Limb (tissue), 2 donors: ENCODE results near the gene SP140.
"Not testable (repeated sequence)": the region's sequence is repeated elsewhere in the genome, so short reads cannot be mapped to it uniquely, and the experiment has no call there.

ENCODE experiments used
- DNase-seq, 2 donors: peaks; one replicate each; pipeline ENCODE4 v3.0.0-alpha.2; 2016; ENCODE audit errors: extremely low spot score in 2 of 2

SP140 gene

GRCh38 chr2:230224458-230224857, 1.1 kb upstream of the SP140 start:
- no peak for DNase-seq

- DNase-seq, result no peak
These were observed 565 bp downstream of the SP140 start for GRCh38 chr2:230226051-230226551.

GRCh38 chr2:230227216-230227615, 1.7 kb downstream of the SP140 start:
- DNase-seq, result no peak

GRCh38 chr2:230230087-230230486, 4.6 kb downstream of the SP140 start:
- DNase-seq, result no peak

GRCh38 chr2:230230496-230231200, 5.1 kb downstream of the SP140 start:
- DNase-seq, result no peak

GRCh38 chr2:230231251-230231650, 5.7 kb downstream of the SP140 start:
- no peak for DNase-seq

GRCh38 chr2:230234122-230234722, 8.7 kb downstream of the SP140 start:
- no peak for DNase-seq

- DNase-seq, result no peak
These were observed 9.3 kb downstream of the SP140 start for GRCh38 chr2:230234845-230235244.

GRCh38 chr2:230244211-230244610, 18.7 kb downstream of the SP140 start:
- no peak for DNase-seq

- DNase-seq, result no peak
These were observed 20.7 kb downstream of the SP140 start for GRCh38 chr2:230246206-230246605.

GRCh38 chr2:230250231-230250630, 24.7 kb downstream of the SP140 start:
- no peak for DNase-seq

- no peak for DNase-seq
These were observed 28.8 kb downstream of the SP140 start for GRCh38 chr2:230254152-230254881.

- no peak for DNase-seq
These were observed 31.3 kb downstream of the SP140 start for GRCh38 chr2:230256733-230257332.

- no peak for DNase-seq
These were observed 32.9 kb downstream of the SP140 start for GRCh38 chr2:230258483-230258882.

GRCh38 chr2:230262246-230262645, 36.7 kb downstream of the SP140 start:
- DNase-seq, result no peak

GRCh38 chr2:230264945-230265344, 39.4 kb downstream of the SP140 start:
- not testable (repeated sequence) for DNase-seq

- DNase-seq, result no peak
These were observed 41.1 kb downstream of the SP140 start for GRCh38 chr2:230266638-230267037.

GRCh38 chr2:230267059-230267458, 41.5 kb downstream of the SP140 start:
- DNase-seq, result no peak

GRCh38 chr2:230267556-230267955, 42.0 kb downstream of the SP140 start:
- DNase-seq, result no peak

- DNase-seq, result no peak
These were observed 43.2 kb downstream of the SP140 start for GRCh38 chr2:230268606-230269243.

GRCh38 chr2:230269715-230270114, 44.2 kb downstream of the SP140 start:
- DNase-seq, result no peak

- no peak for DNase-seq
These were observed 57.4 kb downstream of the SP140 start for GRCh38 chr2:230282936-230283335.
